Epithelial cell of prostate (primary cell): Measurements from ENCODE around the gene LRIT3.
"Not testable (repeated sequence)": the region's sequence is repeated elsewhere in the genome, so short reads cannot be mapped to it uniquely, and the experiment has no call there.

ENCODE experiments used
- DNase-seq: peaks from one replicate; pipeline ENCODE4 v3.0.0-alpha.2; 2011; ENCODE audit warnings: low read depth, low spot score
- H3K27ac ChIP-seq: fragments of 450-650 bp; 2 replicates; pipeline ENCODE4 v1.5.1; 2017; ENCODE audit warnings: mild to moderate bottlenecking

The LRIT3 gene

GRCh38 chr4:109846395-109847098 lies 1.4 kb upstream of the LRIT3 start:
- DNase-seq, result no peak
- H3K27ac ChIP-seq, result no peak overlapping the region

GRCh38 chr4:109848501-109848900 lies 594 bp downstream of the LRIT3 start:
- no peak for DNase-seq
- H3K27ac ChIP-seq, result no peak overlapping the region

- H3K27ac ChIP-seq, result no peak overlapping the region
- DNase-seq, result no peak
These were observed 2.7 kb downstream of the LRIT3 start for GRCh38 chr4:109850601-109851000.

GRCh38 chr4:109859426-109860300 lies 11.8 kb downstream of the LRIT3 start:
- H3K27ac ChIP-seq, DNase-seq: not testable (repeated sequence)

- no peak for DNase-seq
These were observed 13.4 kb downstream of the LRIT3 start for GRCh38 chr4:109861271-109861670.

GRCh38 chr4:109861916-109862511 lies 14.1 kb downstream of the LRIT3 start:
- DNase-seq, result no peak
- no peak overlapping the region for H3K27ac ChIP-seq

More at GRCh38 chr4:109861271-109861670, 13.4 kb downstream of the LRIT3 start:
- H3K27ac ChIP-seq, result no peak overlapping the region

GRCh38 chr4:109864134-109864533 lies 16.2 kb downstream of the LRIT3 start:
- DNase-seq, result no peak
- H3K27ac ChIP-seq, result no peak overlapping the region

- H3K27ac ChIP-seq, result no peak overlapping the region
- no peak for DNase-seq
These were observed 22.2 kb downstream of the LRIT3 start for GRCh38 chr4:109870061-109870460.

GRCh38 chr4:109872065-109872464 lies 24.2 kb downstream of the LRIT3 start:
- no peak for DNase-seq
- no peak overlapping the region for H3K27ac ChIP-seq

- no peak for DNase-seq
- peak overlapping the region; percentile 80 for H3K27ac ChIP-seq
These were observed 25.2 kb downstream of the LRIT3 start for GRCh38 chr4:109872950-109873656.

- peak; percentile 36 for DNase-seq
- H3K27ac ChIP-seq, result peak overlapping the region; percentile 80
These were observed 26.0 kb downstream of the LRIT3 start for GRCh38 chr4:109873791-109874514.

- peak overlapping the region; percentile 80 for H3K27ac ChIP-seq
- no peak for DNase-seq
These were observed 27.2 kb downstream of the LRIT3 start for GRCh38 chr4:109875106-109875505.

GRCh38 chr4:109875553-109875952 lies 27.6 kb downstream of the LRIT3 start:
- DNase-seq, result not testable (repeated sequence)

GRCh38 chr4:109876634-109877265 lies 28.8 kb downstream of the LRIT3 start:
- no peak overlapping the region for H3K27ac ChIP-seq
- no peak for DNase-seq

More at GRCh38 chr4:109875553-109875952, 27.6 kb downstream of the LRIT3 start:
- H3K27ac ChIP-seq, result not testable (repeated sequence)

- no peak for DNase-seq
- no peak overlapping the region for H3K27ac ChIP-seq
These were observed 29.5 kb downstream of the LRIT3 start for GRCh38 chr4:109877400-109877799.

- no peak for DNase-seq
- no peak overlapping the region for H3K27ac ChIP-seq
These were observed 30.4 kb downstream of the LRIT3 start for GRCh38 chr4:109878355-109878754.

GRCh38 chr4:109879081-109879480 lies 31.2 kb downstream of the LRIT3 start:
- DNase-seq, result no peak
- H3K27ac ChIP-seq, result no peak overlapping the region

- no peak for DNase-seq
These were observed 31.9 kb downstream of the LRIT3 start for GRCh38 chr4:109879636-109880314.

GRCh38 chr4:109886303-109886702 lies 38.4 kb downstream of the LRIT3 start:
- H3K27ac ChIP-seq, result no peak overlapping the region
- no peak for DNase-seq

More at GRCh38 chr4:109879636-109880314, 31.9 kb downstream of the LRIT3 start:
- no peak overlapping the region for H3K27ac ChIP-seq
